SK-N-SH (cell line): ENCODE results near the gene ROR2. TPM values are rescaled to one million over a fixed set of nuclear protein-coding genes. Genes with fewer than 3 reads are reported as not detected.

Source experiments
- CTCF ChIA-PET: fragments of 300-600, 350-600 bp; formaldehyde crosslinking; extraction: SDS; loops from one replicate; lab custom pipeline; 2021; lab: Yijun Ruan, JAX
- POLR2A ChIA-PET: fragments of 350-600 bp; sonication (Branson Sonifier 250); formaldehyde crosslinking; extraction: SDS; loops from one replicate; lab custom pipeline; 2020; ENCODE audit warnings: antibody characterized with exemption, inconsistent platforms; lab: Yijun Ruan, JAX
- DNase-seq: peaks from one replicate; pipeline ENCODE4 v3.0.0; 2012
- H2AFZ ChIP-seq: fragments of 200-600 bp; sonication (generic); 2 replicates; pipeline ENCODE4 v1.8.1; 2016; ENCODE audit warnings: antibody characterized with exemption, mild to moderate bottlenecking, low read depth
- H3F3A ChIP-seq: fragments of 200-600 bp; sonication (generic); replicated peaks from 2 replicates; pipeline ENCODE3; 2016; ENCODE audit warnings: antibody characterized with exemption, mild to moderate bottlenecking; ENCODE audit not compliant: insufficient read depth
- H3K27ac ChIP-seq, 2 experiments: fragments of 200-500 bp in 1 of 2; fragments of 200-600 bp in 1 of 2; sonication (Bioruptor generic) in 1 of 2; sonication (generic), shearing (Covaris generic) in 1 of 2; 2 replicates each; pipeline versions ENCODE4 v1.5.1 to v1.6.1; 2014 to 2016; ENCODE audit warnings: low read depth in 2 of 2, inconsistent platforms in 1 of 2, low read length in 1 of 2, mild to moderate bottlenecking in 1 of 2, mixed read lengths in 1 of 2
- H3K27me3 ChIP-seq: fragments of 200-600 bp; sonication (generic), shearing (Covaris generic); 2 replicates; pipeline ENCODE4 v1.6.1; 2016; ENCODE audit warnings: mixed run types; ENCODE audit not compliant: insufficient read depth
- H3K36me3 ChIP-seq, 2 experiments: fragments of 200-500 bp in 1 of 2; fragments of 200-600 bp in 1 of 2; sonication (Bioruptor generic) in 1 of 2; sonication (generic) in 1 of 2; replicated peaks in 1 of 2; 2 replicates each; pipeline versions ENCODE3 to v1.5.1; 2014 to 2016; ENCODE audit warnings: low read length in 1 of 2, mild to moderate bottlenecking in 1 of 2; ENCODE audit not compliant: insufficient read depth in 2 of 2, control insufficient read depth in 1 of 2
- H3K4me1 ChIP-seq, 2 experiments: fragments of 200-500 bp in 1 of 2; fragments of 200-600 bp in 1 of 2; sonication (Bioruptor generic) in 1 of 2; sonication (generic), shearing (Covaris generic) in 1 of 2; 2 replicates each; pipeline versions ENCODE4 v1.5.1 to v1.6.1; 2014 to 2016; ENCODE audit warnings: low read depth in 1 of 2, low read length in 1 of 2, mixed run types in 1 of 2; ENCODE audit not compliant: insufficient read depth in 2 of 2, control insufficient read depth in 1 of 2
- H3K4me2 ChIP-seq: fragments of 200-600 bp; sonication (generic), shearing (Covaris generic); 2 replicates; pipeline ENCODE4 v1.6.1; 2017; ENCODE audit warnings: mixed run types
- H3K4me3 ChIP-seq, 2 experiments: fragments of 200-500 bp in 1 of 2; fragments of 200-600 bp in 1 of 2; sonication (Bioruptor generic) in 1 of 2; sonication (generic), shearing (Covaris generic) in 1 of 2; 2 replicates each; pipeline versions ENCODE4 v1.5.1 to v1.8.1; 2014 to 2016; ENCODE audit warnings: low read depth in 2 of 2, inconsistent platforms in 1 of 2, low read length in 1 of 2, mild to moderate bottlenecking in 1 of 2, mixed read lengths in 1 of 2, moderate library complexity in 1 of 2
- H3K79me2 ChIP-seq: fragments of 200-600 bp; sonication (generic); 2 replicates; pipeline ENCODE4 v1.8.1; 2017; ENCODE audit warnings: mild to moderate bottlenecking; ENCODE audit not compliant: insufficient read depth
- H3K9ac ChIP-seq: fragments of 200-600 bp; sonication (generic); 2 replicates; pipeline ENCODE4 v1.6.1; 2017; ENCODE audit warnings: mixed run types
- H3K9me2 ChIP-seq: fragments of 200-600 bp; sonication (generic); 2 replicates; pipeline ENCODE4 v1.6.1; 2017; ENCODE audit warnings: mixed run types
- H3K9me3 ChIP-seq: fragments of 200-600 bp; sonication (generic); 2 replicates; pipeline ENCODE4 v1.6.1; 2017; ENCODE audit warnings: mixed run types, mild to moderate bottlenecking, moderate library complexity
- H4K20me1 ChIP-seq: fragments of 200-600 bp; sonication (generic); 2 replicates; pipeline ENCODE4 v1.6.1; 2017; ENCODE audit warnings: mild to moderate bottlenecking, mixed run types; ENCODE audit not compliant: insufficient read depth
- ELF1 ChIP-seq: IDR thresholded peaks from 2 replicates; pipeline ENCODE4 v1.4.0; 2012
- EP300 ChIP-seq, 2 experiments: IDR thresholded peaks; 2 replicates each; pipeline versions ENCODE4 v1.4.0 to v1.6.1; 2012; ENCODE audit warnings: borderline replicate concordance in 1 of 2, low read depth in 1 of 2, low read length in 1 of 2
- FOSL2 ChIP-seq: IDR thresholded peaks from 2 replicates; pipeline ENCODE4 v1.4.0; 2012; ENCODE audit warnings: low read depth, mild to moderate bottlenecking, moderate library complexity, borderline replicate concordance
- GABPA ChIP-seq: IDR thresholded peaks from 2 replicates; pipeline ENCODE4 v1.4.0; 2012; ENCODE audit warnings: low read depth, mild to moderate bottlenecking
- GATA2 ChIP-seq: sonication (generic); formaldehyde crosslinking; IDR thresholded peaks from 2 replicates; pipeline ENCODE4 v1.5.0; 2020; ENCODE audit warnings: mild to moderate bottlenecking, missing genetic modification reagents
- NFIC ChIP-seq: IDR thresholded peaks from 2 replicates; pipeline ENCODE4 v1.4.0; 2012; ENCODE audit warnings: borderline replicate concordance
- NRF1 ChIP-seq: IDR thresholded peaks from 2 replicates; pipeline ENCODE4 v1.6.1; 2012; ENCODE audit warnings: low read depth, mild to moderate bottlenecking, low read length
- POLR2AphosphoS5 ChIP-seq: IDR thresholded peaks from 2 replicates; pipeline ENCODE4 v1.6.1; 2012; ENCODE audit warnings: low read depth, low read length
- RAD21 ChIP-seq: IDR thresholded peaks from 2 replicates; pipeline ENCODE4 v1.6.1; 2012; ENCODE audit warnings: mild to moderate bottlenecking, low read length
- RFX5 ChIP-seq: IDR thresholded peaks from 2 replicates; pipeline ENCODE4 v1.6.1; 2012; ENCODE audit warnings: mild to moderate bottlenecking, improper control_type of control experiment, low read length
- RXRA ChIP-seq: IDR thresholded peaks from 2 replicates; pipeline ENCODE4 v1.4.0; 2012; ENCODE audit warnings: low read depth, mild to moderate bottlenecking, borderline replicate concordance
- SMC3 ChIP-seq: IDR thresholded peaks from 2 replicates; pipeline ENCODE4 v1.6.1; 2012; ENCODE audit warnings: low read depth, low read length, improper control_type of control experiment
- TAF1 ChIP-seq: IDR thresholded peaks from 2 replicates; pipeline ENCODE4 v1.6.1; 2012; ENCODE audit warnings: low read depth, mild to moderate bottlenecking, low read length, moderate library complexity, borderline replicate concordance
- WGBS: methylation state at CpG from one replicate; pipeline ENCODE4 v1.1.6; 2017; ENCODE audit warnings: low lambda C conversion rate; 5-methylcytosine and 5-hydroxymethylcytosine counted together
- polyA plus RNA-seq, 3 experiments: library from polyadenylated mRNA; depleted of rRNA; stranded (reverse); fragments of >200 nt; gene quantifications; 2 replicates each; pipeline ENCODE4 v1.2.3, GENCODE V29; 2012
- TF ChIP-seq, protein P1 (sequence below): fragments of 150-350 bp; IDR thresholded peaks from 2 replicates; pipeline ENCODE4 v1.6.1; 2016; ENCODE audit warnings: mild to moderate bottlenecking, low read depth, low read length
- TF ChIP-seq, protein P2 (sequence below): IDR thresholded peaks from 2 replicates; pipeline ENCODE4 v1.4.0; 2012; ENCODE audit warnings: low read depth, borderline replicate concordance
- TF ChIP-seq, protein P3 (sequence below): fragments of 150-350 bp; IDR thresholded peaks from 2 replicates; pipeline ENCODE4 v1.6.1; 2017; ENCODE audit warnings: antibody characterized with exemption, low read length, low read depth, borderline replicate concordance
- TF ChIP-seq, protein P4 (sequence below): IDR thresholded peaks from 2 replicates; pipeline ENCODE4 v1.4.0; 2012; ENCODE audit warnings: low read depth
- TF ChIP-seq, protein P5 (sequence below): fragments of 200-600 bp; sonication (generic); IDR thresholded peaks from 2 replicates; pipeline ENCODE4 v1.6.1; 2017; ENCODE audit warnings: antibody characterized with exemption, mild to moderate bottlenecking, moderate library complexity

Gene ROR2
- polyA plus RNA-seq, 1 of the 3 experiments (the other 2 are of a cell fraction), result 0.43 TPM

DNA sequence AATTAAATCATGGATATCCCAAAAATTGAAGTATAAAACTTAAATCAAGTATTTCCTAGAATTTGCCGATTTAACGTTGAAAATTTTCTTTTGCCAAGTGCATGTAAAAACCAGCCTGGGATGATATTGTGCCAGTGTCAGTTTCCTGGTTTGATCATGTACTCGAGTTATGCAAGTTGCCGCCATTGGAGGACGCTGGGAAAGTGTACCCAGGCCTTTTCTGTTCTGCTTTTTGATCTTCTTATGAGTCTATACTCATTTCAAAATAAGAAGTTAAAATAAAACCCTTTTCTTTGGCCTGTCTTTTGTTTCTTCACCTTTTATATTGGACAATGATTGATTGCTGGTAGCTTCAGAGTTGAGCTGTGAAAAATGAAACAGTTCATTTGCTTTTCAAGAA is 433.3 kb downstream of the ROR2 start:
- Histone ChIP-seq H3K9ac (no peak overlapping the region), H3K9me2 (no peaks in the 10 kb centered on the region), H3K4me1 (no peaks in the 10 kb centered on the region), H3K36me3 (no peaks in the 10 kb centered on the region), H3K9me3 (peaks cover 17% of the 10 kb centered on the region), H4K20me1 (no peaks in the 10 kb centered on the region), H3K27me3 (no peaks in the 10 kb centered on the region), H3K4me3 (no peak overlapping the region), H3F3A (no peaks in the 10 kb centered on the region), H3K27ac (no peak overlapping the region), H3K4me2 (no peak overlapping the region), H2AFZ (no peak overlapping the region), H3K79me2 (no peaks in the 10 kb centered on the region)
- TF ChIP-seq GABPA (no peak), FOSL2 (no peak), RFX5 (no peak), NRF1 (no peak), POLR2AphosphoS5 (no peak), RAD21 (no peak), SMC3 (no peak), EP300 (IDR thresholded peaks at IDR 0.05; ENCODE audit: borderline replicate concordance in 1 of 2, low read depth in 1 of 2, low read length in 1 of 2) (no peak)
- TF ChIP-seq, protein P1, sequence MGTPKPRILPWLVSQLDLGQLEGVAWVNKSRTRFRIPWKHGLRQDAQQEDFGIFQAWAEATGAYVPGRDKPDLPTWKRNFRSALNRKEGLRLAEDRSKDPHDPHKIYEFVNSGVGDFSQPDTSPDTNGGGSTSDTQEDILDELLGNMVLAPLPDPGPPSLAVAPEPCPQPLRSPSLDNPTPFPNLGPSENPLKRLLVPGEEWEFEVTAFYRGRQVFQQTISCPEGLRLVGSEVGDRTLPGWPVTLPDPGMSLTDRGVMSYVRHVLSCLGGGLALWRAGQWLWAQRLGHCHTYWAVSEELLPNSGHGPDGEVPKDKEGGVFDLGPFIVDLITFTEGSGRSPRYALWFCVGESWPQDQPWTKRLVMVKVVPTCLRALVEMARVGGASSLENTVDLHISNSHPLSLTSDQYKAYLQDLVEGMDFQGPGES, result no peak
- TF ChIP-seq, protein P2, sequence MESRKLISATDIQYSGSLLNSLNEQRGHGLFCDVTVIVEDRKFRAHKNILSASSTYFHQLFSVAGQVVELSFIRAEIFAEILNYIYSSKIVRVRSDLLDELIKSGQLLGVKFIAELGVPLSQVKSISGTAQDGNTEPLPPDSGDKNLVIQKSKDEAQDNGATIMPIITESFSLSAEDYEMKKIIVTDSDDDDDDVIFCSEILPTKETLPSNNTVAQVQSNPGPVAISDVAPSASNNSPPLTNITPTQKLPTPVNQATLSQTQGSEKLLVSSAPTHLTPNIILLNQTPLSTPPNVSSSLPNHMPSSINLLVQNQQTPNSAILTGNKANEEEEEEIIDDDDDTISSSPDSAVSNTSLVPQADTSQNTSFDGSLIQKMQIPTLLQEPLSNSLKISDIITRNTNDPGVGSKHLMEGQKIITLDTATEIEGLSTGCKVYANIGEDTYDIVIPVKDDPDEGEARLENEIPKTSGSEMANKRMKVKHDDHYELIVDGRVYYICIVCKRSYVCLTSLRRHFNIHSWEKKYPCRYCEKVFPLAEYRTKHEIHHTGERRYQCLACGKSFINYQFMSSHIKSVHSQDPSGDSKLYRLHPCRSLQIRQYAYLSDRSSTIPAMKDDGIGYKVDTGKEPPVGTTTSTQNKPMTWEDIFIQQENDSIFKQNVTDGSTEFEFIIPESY, result no peak
- ChIA-PET CTCF (no interaction called here), POLR2A (no interaction called here)
- 69% methylated on average over 5 of the region's 5 CpGs for WGBS
- DNase-seq, result no peak

DNA sequence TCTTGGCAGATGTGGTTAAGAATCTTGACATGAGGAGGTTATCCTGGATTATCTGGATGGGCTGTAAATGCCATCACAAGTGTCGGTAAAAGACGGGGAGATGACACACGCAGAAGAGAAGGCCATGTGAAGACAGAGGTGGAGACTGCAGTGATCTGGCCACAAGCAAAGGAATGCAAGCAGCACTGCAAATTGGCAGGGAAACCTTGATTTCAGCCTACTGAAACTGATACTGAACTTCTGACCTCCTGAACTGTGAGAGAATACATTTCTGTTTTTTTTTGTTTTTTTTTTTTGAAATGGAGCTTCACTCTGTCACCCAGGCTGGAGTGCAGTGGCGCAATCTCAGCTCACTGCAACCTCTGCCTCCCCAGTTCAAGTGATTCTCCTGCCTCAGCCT is 433.9 kb downstream of the ROR2 start:
- H3K9me2 ChIP-seq, result no peaks in the 10 kb centered on the region
- H3K4me3 ChIP-seq, result no peak overlapping the region
- DNase-seq, result no peak
- H3K4me1 ChIP-seq, result no peaks in the 10 kb centered on the region
- no peak overlapping the region for H3K9ac ChIP-seq
- no peak overlapping the region for H3K4me2 ChIP-seq
- 82% methylated on average over 4 of the region's 4 CpGs for WGBS
- ChIA-PET CTCF (no interaction called here), POLR2A (no interaction called here)
- no peaks in the 10 kb centered on the region for H3F3A ChIP-seq
- no peak overlapping the region for H3K27ac ChIP-seq
- no peaks in the 10 kb centered on the region for H3K36me3 ChIP-seq
- no peaks in the 10 kb centered on the region for H4K20me1 ChIP-seq
- H2AFZ ChIP-seq, result no peak overlapping the region
- H3K79me2 ChIP-seq, result no peaks in the 10 kb centered on the region
- H3K9me3 ChIP-seq, result peaks cover 10% of the 10 kb centered on the region
- no peaks in the 10 kb centered on the region for H3K27me3 ChIP-seq
- TF ChIP-seq SMC3 (no peak), FOSL2 (no peak), EP300 (IDR thresholded peaks at IDR 0.05; ENCODE audit: borderline replicate concordance in 1 of 2, low read depth in 1 of 2, low read length in 1 of 2) (no peak), RXRA (no peak), TAF1 (no peak), RAD21 (no peak), NFIC (no peak), RFX5 (no peak), ELF1 (no peak), GATA2 (CRISPR knock-in tag) (no peak)
- TF ChIP-seq, protein P3, sequence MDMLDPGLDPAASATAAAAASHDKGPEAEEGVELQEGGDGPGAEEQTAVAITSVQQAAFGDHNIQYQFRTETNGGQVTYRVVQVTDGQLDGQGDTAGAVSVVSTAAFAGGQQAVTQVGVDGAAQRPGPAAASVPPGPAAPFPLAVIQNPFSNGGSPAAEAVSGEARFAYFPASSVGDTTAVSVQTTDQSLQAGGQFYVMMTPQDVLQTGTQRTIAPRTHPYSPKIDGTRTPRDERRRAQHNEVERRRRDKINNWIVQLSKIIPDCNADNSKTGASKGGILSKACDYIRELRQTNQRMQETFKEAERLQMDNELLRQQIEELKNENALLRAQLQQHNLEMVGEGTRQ, result no peak
- TF ChIP-seq, protein P4, sequence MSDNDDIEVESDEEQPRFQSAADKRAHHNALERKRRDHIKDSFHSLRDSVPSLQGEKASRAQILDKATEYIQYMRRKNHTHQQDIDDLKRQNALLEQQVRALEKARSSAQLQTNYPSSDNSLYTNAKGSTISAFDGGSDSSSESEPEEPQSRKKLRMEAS, result no peak
- TF ChIP-seq, protein P2, result no peak
- TF ChIP-seq, protein P5, sequence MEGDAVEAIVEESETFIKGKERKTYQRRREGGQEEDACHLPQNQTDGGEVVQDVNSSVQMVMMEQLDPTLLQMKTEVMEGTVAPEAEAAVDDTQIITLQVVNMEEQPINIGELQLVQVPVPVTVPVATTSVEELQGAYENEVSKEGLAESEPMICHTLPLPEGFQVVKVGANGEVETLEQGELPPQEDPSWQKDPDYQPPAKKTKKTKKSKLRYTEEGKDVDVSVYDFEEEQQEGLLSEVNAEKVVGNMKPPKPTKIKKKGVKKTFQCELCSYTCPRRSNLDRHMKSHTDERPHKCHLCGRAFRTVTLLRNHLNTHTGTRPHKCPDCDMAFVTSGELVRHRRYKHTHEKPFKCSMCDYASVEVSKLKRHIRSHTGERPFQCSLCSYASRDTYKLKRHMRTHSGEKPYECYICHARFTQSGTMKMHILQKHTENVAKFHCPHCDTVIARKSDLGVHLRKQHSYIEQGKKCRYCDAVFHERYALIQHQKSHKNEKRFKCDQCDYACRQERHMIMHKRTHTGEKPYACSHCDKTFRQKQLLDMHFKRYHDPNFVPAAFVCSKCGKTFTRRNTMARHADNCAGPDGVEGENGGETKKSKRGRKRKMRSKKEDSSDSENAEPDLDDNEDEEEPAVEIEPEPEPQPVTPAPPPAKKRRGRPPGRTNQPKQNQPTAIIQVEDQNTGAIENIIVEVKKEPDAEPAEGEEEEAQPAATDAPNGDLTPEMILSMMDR, result no peak
